Activated effector memory CD4-positive, alpha-beta T cell treated with Interleukin-2 at 50 U/mL for 16 hours (primary cell): ENCODE data around the gene SLC38A11.

Experiments
- DNase-seq: peaks from one replicate; pipeline ENCODE4 v3.0.0-alpha.2; 2020

SLC38A11 gene

GRCh38 chr2:164969909-164970690 lies 14.8 kb upstream of the SLC38A11 start:
- DNase-seq = no peak

- no peak for DNase-seq
These were observed 12.5 kb upstream of the SLC38A11 start for GRCh38 chr2:164967781-164968228.

GRCh38 chr2:164967361-164967760 lies 12.0 kb upstream of the SLC38A11 start:
- no peak for DNase-seq

DNA sequence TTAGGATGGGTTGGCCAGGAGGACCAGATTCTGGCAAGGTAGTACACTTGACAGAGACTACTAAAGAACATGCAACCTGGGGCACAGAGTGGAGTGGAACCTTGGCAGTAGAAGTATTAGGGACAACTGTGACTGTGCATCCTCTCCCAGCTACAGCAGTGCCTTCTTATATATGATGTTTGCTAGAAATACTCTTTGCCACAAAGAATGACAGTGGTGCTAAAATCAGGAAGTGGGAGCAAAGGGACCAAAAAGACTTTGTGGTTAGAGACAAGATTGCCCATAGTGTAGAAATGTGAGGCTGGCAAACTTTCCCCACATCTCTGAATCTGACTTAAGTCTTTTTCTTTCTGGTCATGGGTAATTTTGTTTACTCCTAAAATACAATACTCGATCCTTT lies 9.4 kb upstream of the SLC38A11 start:
- no peak for DNase-seq

DNA sequence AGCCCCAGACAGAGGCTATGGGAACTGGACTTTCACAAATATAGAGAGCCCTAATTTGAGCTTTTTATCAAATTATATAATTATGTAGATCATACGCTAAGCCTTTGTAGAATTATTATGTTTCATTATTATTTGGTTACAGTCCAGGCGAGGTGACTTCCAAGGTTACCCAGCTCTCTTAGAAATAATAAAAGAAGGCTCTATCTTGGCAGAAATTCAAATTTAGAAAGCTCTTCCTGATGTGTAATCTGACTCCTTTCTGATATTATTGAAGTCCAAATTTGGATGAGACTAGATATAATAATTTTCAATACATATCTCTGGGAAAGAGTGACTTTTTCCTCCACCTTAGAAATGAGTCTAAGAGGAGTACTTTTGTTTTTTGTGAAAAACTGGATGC lies 4.8 kb upstream of the SLC38A11 start:
- no peak for DNase-seq

DNA sequence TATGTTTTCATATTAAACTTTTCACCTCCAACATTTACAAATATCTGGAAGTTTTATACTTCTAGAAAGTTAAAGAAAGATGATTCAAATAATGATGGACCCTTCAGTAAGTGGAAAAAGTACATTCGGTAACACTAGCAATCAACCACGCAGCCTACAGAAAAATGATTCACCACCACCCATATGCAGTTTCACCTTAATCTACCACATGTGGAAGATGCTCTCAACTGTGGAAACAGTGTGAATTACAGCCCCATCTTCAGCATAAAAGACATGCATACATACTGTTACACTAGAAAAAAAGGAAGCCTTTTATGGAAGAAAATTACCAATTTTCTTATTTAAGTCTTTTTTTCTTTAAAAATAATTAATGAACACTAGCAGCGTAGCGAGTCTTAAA lies 1.1 kb downstream of the SLC38A11 start:
- no peak for DNase-seq

DNA sequence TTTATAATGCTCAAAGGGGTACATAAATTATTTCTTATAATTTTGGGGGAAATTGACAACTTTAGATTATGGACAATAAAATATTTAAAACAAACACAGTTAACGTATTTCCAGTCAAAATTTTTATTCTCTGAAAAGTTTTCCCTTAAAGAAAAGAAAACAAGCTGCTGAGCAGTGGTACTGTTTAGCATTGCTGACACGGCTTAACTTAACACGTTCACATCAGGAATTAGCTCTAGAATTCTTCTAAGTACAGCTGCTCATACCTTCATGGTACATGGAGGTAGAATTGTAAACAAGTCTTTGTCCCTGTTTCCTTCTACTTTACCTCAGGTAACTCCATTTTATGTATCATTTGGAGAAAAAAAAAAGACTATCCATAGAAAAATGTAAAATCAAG lies 2.0 kb downstream of the SLC38A11 start:
- DNase-seq = no peak

DNA sequence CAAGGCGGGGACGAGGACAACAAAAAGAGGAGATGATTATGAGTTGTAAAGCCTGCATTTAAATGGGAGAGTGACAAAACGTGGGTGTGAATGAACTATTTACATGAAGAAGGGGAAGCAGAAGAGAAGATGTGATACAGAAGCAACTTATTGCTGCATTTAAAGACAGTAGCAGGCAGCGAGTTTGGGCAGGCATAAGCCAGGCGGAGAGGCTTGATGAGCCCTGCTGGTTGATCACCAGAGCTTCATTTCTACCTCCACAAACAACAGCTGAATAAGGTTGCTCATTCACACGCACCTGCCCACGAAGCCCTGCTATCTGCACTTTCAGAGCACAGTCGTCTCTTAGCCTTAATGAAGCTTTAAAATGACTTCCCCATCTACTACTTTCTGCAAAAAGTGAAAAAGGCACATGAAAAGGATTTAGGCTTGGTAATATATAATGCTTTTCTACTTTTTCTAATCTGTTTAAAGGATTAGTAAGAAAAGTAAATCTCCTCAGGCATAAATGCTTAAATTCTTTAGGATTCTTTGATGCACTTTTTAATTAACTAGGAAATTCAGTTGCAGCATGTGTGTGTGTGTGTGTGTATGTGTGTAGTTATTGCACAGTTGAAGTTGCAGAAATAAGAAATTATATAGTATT lies 3.1 kb downstream of the SLC38A11 start:
- DNase-seq = no peak

- no peak for DNase-seq
These were observed 6.8 kb downstream of the SLC38A11 start for GRCh38 chr2:164948540-164948939.

GRCh38 chr2:164947281-164947680 lies 8.0 kb downstream of the SLC38A11 start:
- no peak for DNase-seq

DNA sequence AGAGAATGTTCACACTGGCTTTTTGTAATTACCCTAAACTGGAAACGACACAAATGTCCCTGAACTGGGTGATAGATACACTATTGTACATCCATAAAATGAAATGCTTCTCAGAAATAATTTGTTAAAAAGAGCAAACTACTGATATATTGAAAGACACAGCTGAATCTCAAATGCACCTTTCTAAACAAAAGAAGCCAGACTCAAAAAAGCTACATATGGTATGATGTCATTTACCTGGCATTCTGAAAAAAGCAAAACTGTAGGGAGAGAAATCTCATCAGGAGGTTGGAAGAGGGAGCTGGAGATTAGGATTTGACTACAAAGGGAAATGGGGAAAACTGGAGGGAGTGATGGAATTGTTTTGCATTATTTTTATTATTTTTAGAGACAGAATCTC lies 12.0 kb downstream of the SLC38A11 start:
- DNase-seq = no peak

- DNase-seq = no peak
These were observed 17.4 kb downstream of the SLC38A11 start for GRCh38 chr2:164937864-164938401.

DNA sequence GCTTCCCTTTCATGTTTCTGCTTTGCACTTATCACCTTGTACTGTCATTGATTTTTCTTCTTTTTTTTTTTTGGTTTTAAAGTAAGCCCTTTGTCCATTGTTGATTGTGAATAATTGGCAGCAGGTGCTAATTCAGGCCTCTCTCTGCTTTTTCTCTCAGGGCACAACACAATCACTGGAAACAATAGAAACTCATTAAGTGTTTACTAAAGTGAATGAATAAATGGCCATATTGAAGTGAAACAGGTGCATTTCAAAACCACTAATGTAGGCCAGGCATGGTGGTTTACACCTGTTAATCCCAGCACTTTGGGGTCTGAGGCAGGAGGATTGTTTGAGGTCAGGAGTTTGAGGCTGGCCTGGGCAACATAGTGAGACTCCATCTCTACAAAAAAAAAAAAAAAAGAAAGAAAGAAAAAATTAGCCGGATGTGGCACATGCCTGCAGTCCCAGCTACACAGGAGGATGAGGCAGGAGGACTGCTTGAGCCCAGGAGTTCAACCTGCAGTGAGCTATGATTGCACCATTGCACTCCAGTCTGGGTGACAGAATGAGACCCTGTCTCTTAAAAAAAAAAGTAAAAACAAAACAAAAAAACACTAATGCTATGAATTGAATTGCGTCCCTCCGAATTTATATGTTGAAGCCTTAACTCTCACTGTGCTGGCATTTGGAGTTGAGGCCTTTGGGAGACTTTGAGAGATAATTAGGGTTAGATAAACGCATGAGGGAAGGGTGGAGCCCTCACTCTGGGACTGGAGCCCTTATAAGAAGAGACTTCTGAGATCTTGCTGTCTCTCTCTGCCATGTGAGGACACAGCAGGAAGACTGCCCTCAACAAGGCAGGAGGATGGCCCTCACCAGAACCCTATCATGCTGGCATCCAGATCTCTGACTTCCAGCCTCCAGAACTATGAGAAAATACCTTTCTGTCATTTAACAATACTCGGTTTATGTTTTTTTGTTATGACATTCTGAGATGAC lies 19.9 kb downstream of the SLC38A11 start:
- DNase-seq = no peak

DNA sequence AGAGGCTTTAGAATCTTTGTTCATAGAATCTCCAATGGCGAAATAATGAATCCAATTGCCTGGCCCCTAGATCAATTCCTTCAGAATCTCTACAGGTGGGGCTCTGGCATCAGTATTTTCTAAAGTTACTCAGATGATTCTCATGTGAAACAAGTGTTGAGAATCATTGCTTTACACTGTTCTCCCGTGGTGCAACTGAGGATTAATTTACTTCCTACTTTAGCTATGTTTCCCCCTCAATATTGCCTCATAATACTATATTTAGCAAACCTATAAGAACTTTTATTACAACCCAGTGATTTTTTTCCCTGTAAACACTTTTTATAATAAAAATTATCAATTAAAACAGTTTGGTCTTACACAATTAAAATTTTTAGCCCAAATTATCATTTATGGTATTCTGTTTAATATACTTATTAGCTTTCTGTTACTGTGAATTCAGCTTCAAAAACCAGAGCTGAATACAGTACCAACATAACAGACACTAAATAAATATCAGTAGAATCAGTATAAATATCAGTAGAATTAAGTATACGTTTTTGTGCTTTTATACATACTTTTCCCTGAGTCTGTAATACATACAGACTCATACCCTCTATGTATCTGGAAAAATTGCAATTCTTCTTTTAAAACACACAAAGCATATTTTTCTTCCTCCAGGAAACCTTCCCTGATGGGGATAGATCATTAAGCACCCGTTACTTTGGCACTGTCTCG lies 20.8 kb downstream of the SLC38A11 start:
- no peak for DNase-seq

DNA sequence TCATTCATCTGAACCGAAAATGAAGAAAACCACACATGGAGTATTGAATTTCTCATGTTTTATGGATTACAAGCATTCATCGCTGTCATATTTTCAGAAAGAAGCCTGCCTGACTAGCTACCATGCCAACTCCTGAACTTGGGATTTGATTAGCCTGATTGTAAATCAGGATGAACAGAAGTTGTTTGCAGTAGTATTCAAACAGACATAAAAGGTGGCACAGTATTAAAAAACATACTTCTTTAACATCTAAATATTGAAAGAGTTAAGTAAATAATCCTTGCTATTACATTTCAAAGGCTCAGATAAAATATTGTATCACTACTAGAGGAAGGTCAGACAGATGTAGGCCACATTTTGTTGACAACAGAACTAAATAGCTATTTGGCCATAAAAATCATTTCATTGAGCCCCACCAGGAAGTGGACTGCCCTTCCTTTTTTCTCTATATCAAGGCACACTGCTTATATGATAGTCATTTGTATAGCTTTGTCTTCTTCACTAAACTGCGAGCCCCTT lies 21.6 kb downstream of the SLC38A11 start:
- no peak for DNase-seq

DNA sequence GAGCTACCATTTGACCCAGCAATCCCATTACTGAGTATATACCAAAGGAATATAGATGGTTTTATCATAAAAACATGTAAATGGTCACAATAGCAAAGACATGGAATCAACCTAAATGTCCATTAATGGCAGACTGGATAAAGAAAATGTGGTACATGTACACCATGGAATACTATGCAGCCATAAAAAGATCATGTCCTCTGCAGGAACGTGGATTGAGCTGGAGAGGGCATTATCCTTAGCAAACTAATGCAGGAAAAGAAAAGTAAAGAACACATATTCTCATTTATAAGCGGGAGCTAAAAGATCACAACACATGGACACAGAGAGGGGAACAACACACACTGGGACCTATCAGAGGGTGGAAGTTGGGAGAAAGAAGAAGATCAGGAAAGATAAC lies 22.9 kb downstream of the SLC38A11 start:
- DNase-seq = no peak

GRCh38 chr2:164928101-164928673 lies 27.1 kb downstream of the SLC38A11 start:
- no peak for DNase-seq

DNA sequence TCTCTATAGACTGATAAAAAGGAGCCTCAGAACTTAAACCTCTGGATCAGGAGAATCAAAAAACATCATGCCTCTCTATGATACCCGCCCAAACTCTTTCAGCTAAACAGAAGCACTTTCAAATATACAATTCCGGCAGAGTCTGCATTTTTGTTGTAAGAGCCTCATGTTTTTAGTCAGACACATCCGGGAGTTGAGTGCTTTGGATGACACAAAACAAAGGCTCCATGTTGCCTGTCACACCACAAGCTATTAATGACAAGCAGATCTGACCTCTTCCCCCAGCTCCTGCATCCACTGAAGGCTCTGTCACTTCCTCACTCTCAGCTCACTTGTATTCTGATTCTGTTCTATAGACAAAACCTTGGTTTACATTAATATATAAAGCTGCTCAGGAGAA lies 33.2 kb downstream of the SLC38A11 start:
- no peak for DNase-seq

- DNase-seq = no peak
These were observed 34.9 kb downstream of the SLC38A11 start for GRCh38 chr2:164920430-164920829.

DNA sequence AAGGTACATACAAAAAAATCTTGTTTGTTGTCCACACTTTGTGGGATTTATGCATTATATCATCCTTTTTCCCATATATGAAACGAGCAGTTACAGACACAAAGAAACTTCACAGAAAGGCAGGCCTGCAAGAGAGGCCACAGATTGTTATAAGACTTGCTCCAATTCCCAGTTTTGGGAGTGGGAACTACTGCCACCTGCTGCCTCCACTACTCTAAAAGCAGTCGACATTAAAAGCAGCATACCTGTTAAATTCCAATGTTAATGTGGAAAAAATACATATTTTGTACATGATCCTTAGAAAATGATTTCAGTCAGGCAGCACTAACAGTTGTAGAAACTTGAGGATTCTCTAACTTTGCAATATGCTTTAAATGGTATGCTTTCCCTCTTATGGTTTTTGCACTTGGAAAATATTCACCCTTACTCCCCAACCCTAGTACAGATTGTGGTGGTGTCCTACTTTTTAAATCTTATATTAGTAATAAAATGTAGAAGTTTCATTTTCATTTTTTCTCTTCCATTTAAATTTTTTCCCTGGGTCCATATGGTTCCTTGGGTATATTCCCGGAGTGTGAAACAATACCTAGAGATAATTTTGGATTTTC lies 37.9 kb downstream of the SLC38A11 start:
- no peak for DNase-seq

GRCh38 chr2:164915566-164915965 lies 39.8 kb downstream of the SLC38A11 start:
- DNase-seq = no peak
